GOT3 (cell line): ENCODE data around the gene IZUMO1.
"Not testable (repeated sequence)": the region's sequence is repeated elsewhere in the genome, so short reads cannot be mapped to it uniquely, and the experiment has no call there.

Experiments used
- DNase-seq: peaks from one replicate; lab custom pipeline; 2025; ENCODE audit warnings: mixed read lengths; lab: John Stamatoyannopoulos, UW

Gene IZUMO1

DNA sequence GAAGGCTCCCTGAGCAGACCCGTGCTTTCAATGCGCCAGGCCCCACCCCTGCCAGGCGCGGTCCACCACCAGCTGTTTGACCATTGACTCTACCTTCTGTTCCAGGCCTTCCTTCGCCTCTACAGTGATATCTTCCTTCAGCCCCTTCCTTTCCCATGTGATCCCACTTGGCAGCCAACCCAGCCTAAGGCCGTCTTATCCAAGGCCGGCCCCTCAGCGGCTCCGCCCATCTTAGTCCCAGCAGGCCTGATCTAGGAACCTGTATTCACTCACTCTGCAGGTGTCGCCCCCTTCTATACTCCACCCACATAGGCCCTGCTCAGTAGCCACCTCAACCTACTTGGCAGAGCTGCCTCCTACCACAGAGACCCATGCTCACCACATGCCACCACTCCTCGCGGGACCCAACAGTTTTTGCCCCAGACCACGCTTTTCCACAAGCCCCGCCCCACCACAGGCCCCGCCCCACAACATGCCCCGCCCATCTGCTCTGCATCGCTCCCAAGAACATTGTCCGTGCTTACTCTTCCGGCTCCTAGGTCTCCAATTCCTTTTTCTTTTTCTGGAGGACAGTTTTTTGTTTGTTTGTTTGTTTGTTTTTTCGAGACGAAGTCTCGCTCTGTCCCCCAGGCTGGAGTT lies 9.2 kb downstream of the IZUMO1 start:
- DNase-seq = no peak

DNA sequence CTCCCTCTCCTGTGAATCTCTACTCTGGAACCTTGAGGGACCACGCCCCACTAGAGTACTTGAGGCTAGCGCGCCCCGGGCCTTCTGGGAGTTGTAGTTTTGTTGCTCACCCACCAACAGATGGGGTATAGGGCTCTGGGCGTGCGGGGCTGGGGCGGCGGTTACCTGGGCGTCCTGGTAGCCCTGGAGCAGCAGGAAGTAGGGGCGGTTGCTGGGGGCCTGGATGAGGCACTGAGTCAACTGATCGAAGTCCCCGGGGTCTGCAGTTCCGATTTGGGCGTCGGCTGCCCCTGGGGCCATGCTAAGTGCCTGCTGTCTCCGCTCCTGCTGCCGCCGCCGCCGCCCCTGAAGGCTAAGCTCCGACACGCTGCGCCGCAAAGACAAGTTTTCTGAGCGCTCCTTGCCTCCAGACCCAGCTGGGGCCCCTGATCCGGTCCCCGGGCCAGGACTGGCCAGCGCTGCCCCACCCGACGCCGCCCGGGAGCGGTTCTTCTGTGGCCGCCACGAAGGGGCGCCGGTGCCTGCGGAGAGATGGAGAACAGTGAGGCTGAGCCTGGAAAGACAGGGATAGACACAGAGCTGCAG lies 11.6 kb downstream of the IZUMO1 start:
- DNase-seq = no peak

DNA sequence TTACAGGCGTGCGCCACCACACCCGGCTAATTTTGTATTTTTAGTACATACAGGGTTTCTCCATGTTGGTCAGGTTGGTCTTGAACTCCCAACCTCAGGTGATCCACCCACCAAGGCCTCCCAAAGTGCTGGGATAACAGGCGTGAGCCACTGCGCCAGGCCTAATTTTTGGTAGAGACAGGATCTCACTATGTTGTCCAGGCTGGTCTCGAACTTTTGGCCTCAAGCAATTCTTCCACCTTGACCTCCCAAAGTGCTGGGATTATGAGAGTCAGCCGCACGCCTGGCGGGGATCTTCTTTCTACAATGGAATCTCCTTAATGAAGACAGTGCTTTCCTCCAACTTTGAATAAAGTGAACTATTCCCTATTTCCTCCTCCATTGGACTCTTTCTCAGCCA lies 12.1 kb downstream of the IZUMO1 start:
- DNase-seq = no peak

- no peak for DNase-seq
These were observed 15.3 kb downstream of the IZUMO1 start for GRCh38 chr19:48731452-48731851.

GRCh38 chr19:48728911-48729664 lies 17.6 kb downstream of the IZUMO1 start:
- DNase-seq = no peak

GRCh38 chr19:48726556-48726955 lies 20.2 kb downstream of the IZUMO1 start:
- DNase-seq = no peak

DNA sequence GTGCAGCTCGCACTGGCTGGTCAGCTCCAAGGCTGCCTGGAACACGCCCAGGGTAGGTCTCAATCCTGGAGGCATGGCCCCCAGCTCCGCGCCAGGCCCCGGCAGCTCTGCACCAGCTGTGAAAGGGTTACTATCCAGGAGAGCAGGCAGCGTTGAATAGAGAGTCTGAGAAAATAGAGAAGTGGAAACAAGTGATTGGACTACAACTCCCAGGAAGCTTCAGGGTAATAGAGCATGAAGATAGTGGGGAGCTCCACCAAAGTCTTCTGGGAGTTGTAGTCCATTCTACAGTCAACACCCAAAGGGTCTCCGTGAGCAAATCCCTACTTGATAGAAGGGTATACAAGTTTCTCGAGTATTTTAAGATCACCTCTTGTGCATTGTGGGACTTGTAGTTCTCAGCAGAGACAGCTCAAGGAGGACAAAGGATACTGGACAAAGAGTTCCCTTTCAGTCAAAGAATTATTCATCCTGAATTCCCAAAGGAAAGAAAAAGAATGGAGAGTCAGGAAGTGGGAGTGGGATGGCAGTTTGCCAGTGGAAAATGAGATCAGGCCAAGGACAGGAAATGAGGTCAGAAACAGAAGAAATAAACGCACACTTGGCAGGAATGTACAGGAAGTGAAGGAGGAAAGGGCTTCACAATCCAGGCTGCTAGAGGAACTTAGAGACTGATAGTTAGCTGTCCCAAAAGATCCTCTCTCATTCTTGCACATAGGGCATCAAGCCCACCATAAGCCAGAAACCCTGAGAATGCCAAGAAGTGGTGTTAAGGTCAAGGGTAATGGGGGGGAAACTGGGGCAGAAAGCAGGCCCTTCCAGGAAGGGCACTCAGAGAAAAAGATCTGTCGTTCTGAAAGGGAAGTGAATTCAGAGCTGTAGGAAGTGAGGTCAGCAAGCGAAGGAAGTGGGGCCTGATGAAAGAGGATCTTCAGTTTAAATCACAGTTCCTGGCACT lies 21.6 kb downstream of the IZUMO1 start:
- no peak for DNase-seq

DNA sequence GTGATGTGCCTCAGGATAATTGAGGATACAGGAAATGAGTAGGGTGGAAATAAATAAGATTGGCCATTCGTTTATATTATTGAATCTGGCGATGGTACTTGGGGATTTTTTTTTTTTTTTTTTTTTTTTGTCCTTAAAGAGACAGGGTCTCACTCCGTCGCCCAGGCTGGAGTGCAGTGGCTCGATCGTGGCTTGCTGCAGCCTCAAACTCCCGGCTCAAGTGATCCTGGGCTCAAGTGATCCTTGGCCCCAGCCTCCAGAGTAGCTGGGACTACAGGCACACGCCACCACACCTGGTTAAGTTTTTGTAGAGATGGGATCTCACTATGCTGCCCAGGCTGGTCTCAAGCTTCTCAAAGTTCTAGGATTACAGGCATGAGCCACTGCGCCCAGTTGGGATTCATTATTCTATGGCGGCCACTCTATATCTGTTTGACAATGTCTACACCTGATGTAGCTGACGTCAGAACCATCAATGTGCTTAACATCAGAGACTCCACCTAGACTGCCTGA lies 24.5 kb downstream of the IZUMO1 start:
- DNase-seq = no peak

DNA sequence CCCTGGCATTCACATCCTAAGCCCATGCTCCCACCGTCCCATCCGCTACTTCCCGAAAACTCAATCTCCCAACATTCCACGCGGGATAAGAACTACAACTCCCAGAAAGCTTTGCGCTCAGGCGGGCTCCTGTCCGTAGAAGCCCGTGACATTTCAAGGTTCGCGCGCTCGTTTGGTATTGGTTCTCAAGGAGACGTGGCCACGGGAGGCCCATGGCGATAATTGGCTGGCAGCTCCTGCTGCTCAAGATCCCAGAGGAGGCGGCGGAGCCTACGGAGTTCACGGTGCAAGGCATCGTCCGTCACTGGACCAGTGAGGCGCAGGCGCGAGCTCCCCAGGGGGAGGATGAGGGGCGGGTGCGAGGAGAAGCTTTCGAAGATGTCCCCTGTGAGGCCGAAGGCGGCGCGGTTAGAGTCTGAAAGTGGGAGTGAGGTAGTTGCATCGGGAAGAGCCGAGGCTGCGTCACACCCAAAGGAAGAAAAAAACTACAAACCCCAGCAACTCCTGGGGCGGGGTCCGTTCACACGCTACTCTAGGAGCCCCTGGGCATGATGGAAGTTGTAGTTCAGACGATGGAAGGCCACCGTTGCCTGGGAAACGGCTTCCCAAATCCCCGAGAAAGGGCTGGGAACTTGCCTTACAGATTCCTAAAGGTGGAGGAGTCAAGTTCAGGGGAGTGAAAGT lies 26.0 kb downstream of the IZUMO1 start:
- DNase-seq = peak; percentile 89

DNA sequence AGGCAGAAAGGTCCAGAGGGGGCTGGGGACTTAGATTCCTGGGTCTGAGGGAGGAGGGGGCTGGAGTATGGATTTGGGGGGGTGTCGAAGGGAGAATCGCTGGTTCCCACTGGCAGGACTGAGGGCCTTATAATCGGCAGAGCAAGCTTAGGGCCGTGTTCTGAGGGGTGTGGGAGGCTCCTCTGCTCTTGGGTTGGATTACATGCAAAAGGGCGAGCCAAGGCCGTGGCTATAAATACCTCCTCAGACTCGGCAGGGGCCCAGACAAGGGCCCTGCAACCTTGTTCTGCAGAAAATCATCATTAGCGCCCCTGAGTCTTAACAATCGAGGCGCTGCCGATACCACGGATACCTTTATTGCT lies 26.5 kb downstream of the IZUMO1 start:
- DNase-seq = no peak

DNA sequence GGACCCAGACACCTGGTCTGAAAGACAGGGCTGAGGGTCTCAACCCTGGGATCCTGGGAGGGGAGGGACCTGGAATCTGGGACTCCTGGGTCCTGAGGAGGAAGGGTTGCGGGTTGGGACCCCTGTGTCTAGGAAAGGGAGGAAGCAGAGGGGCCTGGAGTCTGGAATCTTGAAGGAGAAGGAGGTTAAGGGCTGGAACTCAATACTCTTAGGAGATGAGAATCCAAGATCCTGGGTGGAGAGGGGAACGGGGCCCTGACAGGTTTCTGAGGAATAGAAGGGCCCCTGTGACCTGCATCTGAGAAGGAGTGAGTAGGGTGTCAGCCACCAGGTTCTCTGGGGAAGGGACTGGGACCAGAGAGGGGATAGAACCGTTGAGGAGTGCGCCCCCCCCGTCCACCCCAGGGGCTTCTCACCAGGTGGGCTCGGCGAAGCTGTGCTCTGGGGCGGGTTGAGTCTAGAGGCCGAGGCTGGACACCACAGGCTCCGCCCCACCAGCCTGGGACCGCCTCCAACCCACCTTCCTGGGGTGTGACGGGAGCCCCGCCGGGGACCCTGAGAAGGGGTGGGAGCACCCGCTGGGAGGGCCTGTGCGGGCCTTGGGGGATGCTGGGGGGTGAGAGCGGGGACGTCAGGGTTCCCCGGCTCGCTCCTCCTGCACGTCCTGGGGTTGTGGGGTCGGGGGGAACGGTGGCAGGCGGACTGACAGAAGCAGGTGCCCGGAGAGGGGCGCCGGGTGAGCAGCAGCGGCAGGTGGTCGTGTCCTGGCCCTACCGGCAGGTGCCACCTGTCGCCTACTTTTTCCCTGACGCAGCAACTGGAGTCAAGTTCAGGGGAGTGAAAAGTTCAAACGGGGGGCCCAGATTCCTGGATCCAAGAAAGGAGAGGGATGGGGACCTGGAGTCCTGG lies 27.2 kb downstream of the IZUMO1 start, which contains the start of gene MAMSTR:
Gene MAMSTR, minus strand, starts transcription at position 463 of the 909 bp plus-strand sequence. CDS start 694 bp downstream, outside the sequence.
- DNase-seq = no peak

GRCh38 chr19:48718711-48719231 lies 27.9 kb downstream of the IZUMO1 start:
- DNase-seq = no peak

GRCh38 chr19:48718106-48718505 lies 28.6 kb downstream of the IZUMO1 start:
- DNase-seq = not testable (repeated sequence)

GRCh38 chr19:48716562-48717291 lies 30.0 kb downstream of the IZUMO1 start:
- DNase-seq = no peak

DNA sequence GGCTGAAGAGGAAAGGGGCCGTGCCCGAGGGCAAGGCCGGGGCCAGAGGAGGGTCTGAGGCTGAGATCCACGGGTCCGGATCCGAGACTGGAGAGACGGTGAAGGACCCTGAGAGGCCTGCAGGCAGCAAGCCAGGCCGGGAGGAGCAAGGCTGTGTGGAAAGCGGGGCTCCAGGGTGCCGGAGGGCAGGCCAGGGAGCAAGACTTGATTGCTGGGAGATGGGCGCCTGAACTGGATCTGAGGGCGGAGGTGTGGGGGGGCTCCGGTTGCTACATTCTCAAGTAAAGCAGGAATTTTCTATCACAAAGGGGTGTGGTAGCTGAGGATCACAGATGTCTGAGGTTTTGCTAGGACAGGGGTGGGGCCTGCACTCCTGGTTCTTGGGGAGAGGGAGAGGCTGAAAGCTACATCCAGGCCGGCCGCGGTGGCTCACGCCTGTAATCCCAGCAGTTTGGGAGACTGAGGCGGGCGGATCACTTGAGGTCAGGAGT lies 31.0 kb downstream of the IZUMO1 start:
- DNase-seq = no peak

- no peak for DNase-seq
These were observed 31.7 kb downstream of the IZUMO1 start for GRCh38 chr19:48714759-48715675.

DNA sequence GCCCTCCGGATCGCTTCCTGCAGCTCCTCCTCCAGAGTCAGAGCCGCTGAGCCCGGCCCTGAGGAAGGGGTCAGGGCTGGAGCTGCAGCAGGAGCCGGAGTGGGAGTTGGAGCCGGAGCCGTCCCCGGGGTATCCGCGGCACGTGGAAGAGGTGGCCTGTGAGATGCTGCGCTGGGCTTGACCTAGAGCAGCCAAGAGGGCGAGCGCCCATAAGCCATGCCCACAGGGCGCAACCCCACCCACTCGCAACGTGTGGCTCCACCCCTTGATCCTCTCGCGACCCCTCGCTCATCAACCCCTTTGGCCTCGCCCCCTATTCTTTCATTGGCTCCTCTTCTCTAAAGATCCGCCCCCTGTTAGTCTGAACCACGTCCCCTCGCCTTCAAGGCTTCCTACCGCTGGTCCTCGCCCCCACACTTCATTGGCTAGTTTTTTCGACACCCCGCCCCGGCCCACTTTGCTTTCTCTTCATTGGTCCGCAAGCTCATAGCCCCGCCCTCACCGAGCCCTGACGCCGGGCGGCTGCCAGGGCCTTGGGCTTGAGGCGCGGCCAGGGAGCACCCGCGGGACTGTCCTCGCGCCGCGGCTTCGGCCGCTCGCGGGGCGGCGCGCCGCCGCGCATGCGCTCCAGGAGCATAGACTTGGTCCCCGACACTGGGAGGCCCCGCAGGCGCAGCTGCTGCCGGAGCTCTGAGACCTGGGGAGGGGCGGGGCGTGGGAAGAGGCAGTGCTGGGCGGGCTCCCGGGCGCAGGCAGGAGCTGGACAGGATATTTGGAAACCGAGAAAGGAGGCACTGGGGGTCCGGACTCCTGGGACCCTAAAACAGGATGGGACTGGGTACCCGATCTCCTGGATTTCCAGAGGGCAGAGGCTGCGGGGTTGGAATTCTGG lies 32.6 kb downstream of the IZUMO1 start:
- DNase-seq = peak; percentile 94
